SK-N-DZ (cell line): ENCODE results near the gene SNAP29.
A peak's percentile ranks its signal among the peaks of the same experiment; 100 is the strongest.
"Not testable (repeated sequence)": the region's sequence is repeated elsewhere in the genome, so short reads cannot be mapped to it uniquely, and the experiment has no call there.

Experiments used
- DNase-seq: peaks from one replicate; pipeline ENCODE4 v3.0.0-alpha.2; 2015; ENCODE audit warnings: low spot score

Gene SNAP29

GRCh38 chr22:20834725-20835124 lies 24.1 kb upstream of the SNAP29 start:
- DNase-seq, result no peak

DNA sequence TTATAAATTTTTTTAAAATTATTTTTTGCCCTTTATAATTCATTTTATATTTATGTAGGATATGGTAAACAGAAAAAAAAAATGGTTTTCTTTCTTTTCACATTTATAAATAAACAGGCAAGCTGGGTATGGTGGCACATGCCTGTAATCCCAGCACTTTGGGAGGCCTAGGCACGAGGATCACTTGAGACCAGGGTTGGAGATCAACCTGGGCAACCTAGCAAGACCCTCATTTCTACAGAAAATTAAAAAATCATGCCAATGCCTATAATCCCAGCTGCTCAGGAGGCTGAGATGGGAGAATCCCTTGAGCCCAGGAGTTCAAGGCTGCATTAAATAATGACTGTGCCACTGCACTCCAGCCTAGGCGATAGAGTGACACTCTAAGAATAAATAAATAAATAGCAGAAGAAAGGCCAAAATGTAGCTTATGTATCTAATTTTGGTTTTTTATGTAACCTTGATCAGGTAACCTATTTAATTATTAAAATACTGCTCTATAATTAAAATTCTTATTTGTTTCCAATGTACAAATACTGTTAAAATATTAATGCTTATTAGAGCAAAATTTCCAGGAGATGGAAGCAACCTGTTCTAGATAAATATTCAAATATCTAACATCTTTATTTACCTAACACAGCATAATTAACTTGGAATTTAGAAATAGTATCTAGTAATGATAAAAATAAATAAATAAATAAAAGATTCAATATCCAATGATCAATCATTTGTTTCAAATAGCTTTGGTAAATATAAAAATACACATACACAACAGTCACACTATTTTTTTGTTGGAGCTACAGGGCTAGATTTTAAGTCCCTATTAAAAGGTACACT lies 21.6 kb upstream of the SNAP29 start:
- no peak for DNase-seq

- DNase-seq, result not testable (repeated sequence)
Measured at GRCh38 chr22:20839354-20839753, 19.5 kb upstream of the SNAP29 start.

DNA sequence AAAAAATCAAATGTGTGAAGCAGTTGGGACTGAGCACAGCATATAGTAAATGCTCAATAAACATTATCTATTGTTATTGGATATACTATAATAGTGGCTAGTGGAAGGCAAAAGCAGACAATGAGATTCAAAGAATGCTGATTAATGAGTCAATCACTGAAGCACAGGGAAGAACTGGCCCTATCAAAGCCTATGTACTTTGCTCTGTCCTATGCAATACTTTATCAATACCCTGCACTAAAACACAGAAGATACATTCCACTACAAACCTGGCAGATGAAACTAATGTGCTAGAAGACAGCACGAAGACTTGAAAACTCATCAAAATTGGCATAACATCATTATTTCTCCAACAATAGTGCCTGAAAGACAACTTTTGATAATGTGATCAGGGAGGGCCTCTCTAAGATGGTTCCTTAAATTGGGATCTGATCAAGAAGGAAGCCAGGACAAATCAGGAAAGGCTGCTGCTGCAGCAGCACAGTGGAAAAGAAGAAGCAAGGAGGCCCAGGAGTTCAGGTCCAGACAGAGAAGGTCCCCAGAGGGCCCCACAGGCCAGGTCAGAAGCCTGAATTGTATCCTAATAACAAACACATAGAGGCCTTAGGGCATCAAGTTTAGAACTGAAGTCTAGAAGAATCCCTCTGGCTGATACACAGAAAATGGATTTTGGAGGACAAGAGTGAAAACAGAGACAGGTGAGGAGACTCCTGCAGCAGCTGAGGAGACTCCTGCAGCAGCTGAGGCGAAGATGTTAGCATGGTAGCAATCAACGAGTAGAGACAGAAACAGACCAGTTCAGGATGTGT lies 18.8 kb upstream of the SNAP29 start:
- no peak for DNase-seq

DNA sequence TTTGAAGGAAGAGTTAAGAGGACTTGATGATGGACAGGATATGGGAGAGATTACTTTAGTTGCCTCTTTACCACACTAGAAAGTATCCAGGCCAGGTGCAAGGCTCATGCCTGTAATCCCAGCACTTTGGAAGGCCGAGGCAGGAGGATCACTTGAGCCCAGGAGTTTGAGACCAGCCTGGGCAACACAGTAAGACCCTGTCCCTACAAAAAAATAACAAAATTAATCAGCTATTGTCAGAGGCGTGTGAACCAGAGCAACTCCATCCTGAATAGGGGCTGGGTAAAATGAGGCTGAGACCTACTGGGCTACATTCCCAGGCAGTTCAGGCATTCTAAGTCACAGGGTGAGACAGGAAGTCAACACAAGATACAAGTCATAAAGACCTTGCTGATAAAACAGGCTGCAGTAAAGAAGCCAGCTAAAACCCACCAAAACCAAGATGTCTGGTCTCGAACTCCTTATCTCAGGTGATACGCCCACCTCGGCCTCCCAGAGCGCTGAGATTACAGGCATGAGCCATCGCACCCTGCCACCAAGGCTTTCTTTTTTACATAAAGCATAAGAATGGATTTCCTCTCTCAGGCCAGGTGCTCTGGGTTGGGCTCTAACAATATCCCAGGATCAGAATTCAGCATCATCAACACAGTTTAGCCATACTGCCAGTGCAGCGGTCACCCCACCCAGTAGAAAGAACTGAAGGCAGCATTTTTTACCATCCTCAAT lies 18.0 kb upstream of the SNAP29 start:
- no peak for DNase-seq

DNA sequence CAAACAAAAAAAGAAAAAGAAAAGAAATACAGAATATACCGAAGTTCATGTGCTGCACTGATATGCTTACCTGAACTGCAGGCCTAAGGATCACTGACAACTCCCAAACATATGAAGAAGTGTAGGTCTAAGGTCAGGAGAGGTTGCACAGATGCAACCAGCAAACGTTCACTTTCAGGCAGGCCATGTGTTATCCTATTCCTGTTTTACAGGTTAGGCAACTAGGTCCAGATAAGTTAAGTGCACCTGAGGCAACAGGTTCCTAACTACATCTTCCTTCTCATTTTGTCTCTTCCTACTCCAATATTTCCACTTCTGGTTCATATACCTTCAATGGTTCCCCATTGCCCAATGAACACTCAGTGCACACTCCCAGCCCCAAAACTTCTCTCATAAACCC lies 15.3 kb upstream of the SNAP29 start:
- DNase-seq, result no peak

DNA sequence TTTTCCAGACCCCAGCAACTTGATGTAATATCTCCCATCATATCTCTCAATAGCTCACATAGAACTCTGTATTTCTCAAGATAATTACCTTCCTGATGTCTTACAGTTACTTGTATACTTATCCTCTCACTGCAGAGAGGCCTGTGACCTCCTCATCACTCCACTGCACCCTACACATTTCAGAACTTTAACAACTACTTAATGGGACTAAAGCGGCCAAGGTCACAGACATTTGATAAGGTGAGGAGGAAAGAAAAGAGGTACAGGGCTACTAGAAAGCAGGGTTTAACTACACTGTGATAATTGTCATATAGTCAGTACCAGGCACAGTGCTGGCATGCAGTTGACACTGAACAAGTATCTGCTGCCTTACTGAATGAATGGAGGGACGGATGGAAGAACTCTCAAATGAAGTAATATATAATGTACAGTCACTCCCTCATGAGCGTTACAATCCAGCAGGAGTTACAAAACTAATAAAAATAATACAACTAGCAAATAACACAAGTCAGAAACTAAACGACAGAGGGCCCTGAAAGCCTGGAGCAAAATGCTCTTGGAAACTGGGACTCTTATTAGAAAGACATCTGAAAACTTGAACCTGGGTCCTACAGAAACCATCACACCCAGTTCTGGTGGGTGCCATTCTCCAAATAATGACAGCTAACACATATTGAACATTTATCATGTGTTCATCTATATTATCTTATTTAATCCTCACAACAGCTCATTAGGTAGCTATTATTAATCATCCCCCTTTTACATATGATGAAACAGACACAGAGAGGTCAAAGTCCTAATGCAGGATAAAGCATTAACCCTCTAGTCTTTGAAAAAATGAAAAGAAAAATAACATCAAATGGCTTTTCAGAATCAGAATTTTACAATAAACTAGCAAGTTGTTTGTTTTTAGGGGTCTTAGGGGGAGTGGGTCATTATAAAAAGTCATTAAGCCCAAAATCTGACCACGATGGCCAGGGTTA lies 14.5 kb upstream of the SNAP29 start:
- no peak for DNase-seq

- DNase-seq, result no peak
Measured at GRCh38 chr22:20847318-20847822, 11.4 kb upstream of the SNAP29 start.

DNA sequence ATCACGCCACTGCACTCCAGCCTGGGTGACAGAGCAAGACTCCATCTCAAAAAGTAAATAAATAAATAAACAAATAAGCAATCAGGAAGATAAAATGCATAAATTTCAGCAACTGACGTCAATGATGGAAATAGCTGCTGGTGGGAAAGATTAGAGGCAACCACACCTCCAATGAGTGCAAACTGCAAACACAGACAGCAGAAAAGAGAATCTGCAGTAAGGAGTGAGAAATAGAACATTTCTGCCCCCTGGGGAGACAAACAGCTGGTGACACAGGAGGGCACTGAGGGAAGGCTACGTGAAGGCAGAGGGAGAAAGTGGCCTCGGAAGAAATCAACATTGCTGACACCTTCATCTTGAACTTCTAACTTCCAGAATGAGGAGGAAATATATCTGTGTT lies 6.7 kb upstream of the SNAP29 start:
- no peak for DNase-seq

DNA sequence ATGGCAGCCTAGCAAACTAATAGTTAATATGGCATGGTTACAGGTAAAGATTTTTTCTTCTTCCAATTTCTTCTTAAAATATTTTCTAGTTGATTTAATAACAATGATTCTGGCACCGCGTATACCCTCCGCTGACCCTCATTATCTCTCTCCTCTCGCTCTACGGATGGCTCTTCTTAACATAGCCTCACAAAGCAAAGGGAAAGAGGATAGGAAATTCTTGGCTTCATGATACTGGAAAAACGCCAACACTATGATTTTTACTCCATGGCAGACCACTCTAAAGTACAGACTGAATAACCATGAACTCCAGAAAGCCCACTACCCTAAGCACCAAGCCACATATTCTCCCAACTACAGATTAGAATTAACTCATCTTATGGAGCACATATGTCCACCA lies 6.3 kb upstream of the SNAP29 start:
- no peak for DNase-seq

GRCh38 chr22:20853236-20853660 lies 5.6 kb upstream of the SNAP29 start:
- DNase-seq, result no peak

DNA sequence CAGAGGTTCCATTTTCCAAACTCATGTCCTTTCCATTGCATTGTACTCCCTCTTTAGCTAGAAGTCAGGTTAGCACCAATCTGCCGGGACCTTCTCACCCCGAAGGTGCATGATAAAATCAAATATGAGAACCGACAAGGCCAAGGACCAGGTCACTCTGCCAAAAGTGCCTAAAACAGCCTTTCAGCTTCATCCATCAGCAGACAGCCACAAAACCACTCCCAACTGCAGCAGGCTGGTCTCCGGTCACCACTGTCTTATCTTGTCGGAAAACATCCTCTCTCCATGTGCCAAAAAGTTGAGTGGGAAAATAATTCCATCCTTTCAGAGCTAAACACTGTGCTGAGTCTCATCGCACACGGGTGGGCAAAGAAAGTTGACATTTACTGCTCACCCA lies 1.6 kb upstream of the SNAP29 start:
- DNase-seq, result no peak

GRCh38 chr22:20857838-20858614 lies 781 bp upstream of the SNAP29 start:
- DNase-seq, result peak; percentile 96

DNA sequence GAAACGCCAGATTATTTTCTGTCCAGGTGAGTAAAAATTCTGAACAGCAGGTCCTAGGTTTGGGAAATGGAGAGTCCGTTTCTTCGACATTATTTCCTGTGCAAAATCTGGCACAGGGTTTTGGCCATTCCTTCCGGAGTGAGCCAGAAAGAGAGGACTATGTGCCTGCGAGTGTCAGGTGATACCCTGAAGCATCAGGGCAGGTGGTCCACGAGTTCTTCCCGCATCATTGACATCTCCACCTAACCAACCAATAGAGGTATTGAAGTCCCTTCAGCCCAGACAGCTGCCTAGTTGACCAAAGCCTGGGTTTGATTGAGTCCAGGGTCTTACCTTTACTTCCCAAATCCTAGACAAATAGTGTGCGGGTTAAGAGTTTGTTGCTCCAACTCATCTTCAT lies 808 bp downstream of the SNAP29 start:
- no peak for DNase-seq

- DNase-seq, result no peak
Measured at GRCh38 chr22:20862540-20862939, 3.7 kb downstream of the SNAP29 start.

DNA sequence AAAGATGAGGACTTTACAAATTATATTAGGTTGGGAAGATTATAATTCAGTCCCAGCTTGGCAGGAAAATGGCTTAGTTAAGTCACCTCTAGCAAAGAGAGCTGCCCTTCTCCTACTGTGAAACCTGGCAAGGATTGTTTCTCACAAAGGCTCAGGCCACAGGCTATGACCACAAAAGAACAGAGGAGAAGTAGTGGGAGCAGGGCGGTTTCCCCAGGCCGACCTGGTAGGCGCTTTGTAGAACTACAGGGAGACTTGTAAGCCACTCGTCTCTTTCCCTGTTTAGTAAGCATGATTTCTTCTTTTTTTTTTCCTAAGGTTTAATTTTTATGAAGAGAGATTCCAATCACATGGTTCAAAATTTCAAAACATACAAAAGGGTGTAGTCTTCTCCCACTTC lies 4.6 kb downstream of the SNAP29 start:
- DNase-seq, result no peak

DNA sequence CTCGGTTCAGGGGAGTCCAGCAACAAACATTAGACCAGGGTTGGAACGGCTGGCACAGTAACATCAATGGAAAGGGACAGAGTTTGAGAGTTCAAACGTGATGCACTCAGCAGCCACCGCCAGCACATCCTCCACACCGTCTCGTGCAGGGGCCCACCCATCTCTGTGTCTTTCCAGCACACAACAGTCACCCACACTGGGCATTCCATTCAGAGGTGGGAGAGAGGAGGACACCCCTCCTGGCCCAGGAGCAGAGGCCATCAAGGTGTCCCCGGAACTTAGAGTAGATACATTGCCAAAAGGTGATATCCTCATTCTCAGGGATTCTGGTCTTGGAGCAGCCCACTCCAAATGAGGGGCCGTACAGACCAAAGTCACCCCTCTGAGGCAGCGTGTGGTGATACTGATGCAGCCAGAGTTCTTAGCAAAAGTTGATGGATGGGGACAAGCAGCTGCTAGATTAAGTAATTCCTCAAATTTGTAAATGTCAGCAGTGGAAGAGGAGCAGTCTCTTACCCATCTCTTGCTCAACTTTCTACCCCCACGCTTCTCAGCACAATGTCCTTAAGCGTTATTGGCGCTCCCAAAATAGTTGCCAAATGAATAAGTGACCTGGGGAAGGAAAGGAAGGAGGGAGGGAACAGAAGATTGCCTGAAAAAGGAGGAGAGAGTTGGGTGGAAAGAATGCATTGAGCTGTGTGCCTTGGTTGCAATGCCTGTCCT lies 5.5 kb downstream of the SNAP29 start:
- no peak for DNase-seq

GRCh38 chr22:20865331-20865730 lies 6.5 kb downstream of the SNAP29 start:
- DNase-seq, result no peak

DNA sequence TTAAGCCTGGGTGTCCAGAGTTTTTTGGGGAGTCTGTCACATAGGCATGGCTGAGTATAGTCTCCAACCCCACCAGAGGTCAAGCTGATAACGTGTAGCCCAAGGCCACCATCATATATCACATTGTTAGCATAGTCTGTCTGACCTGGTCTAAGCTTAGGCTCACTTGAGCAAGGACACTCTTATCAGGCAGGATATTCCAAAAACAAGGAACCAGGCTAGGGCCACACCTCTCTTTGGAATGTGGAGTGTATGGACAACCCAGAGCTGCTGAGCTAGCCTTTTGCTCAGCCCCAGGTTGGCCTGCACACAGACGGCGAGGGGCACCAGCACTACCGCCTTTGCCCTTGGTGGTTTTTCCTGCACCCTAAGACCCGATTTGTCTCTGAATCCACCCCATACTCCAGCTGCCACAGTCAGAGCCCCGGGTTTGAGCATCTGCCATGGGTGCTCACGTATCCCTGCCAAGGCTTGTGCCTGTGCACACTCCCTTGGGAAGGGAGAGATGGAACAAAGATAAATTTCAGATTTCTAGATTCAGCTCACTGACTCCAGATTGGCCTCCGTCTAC lies 7.2 kb downstream of the SNAP29 start:
- no peak for DNase-seq
